Middle frontal gyrus (tissue), 1 donor: ENCODE data around the gene SLC27A2.

Experiments used
- DNase-seq: peaks from one replicate; pipeline ENCODE4 v3.0.0-alpha.2; 2015; ENCODE audit warnings: low spot score; ENCODE audit errors: extremely low spot score

Gene SLC27A2

GRCh38 chr15:50236433-50236832 lies 54.4 kb downstream of the SLC27A2 start:
- DNase-seq, result no peak

- no peak for DNase-seq
Measured at GRCh38 chr15:50238255-50238654, 56.3 kb downstream of the SLC27A2 start.

- DNase-seq, result no peak
Measured at GRCh38 chr15:50241684-50242450, 59.9 kb downstream of the SLC27A2 start.

- no peak for DNase-seq
Measured at GRCh38 chr15:50244153-50244552, 62.2 kb downstream of the SLC27A2 start.

GRCh38 chr15:50244959-50245624 lies 63.1 kb downstream of the SLC27A2 start:
- no peak for DNase-seq

- no peak for DNase-seq
Measured at GRCh38 chr15:50246631-50247030, 64.6 kb downstream of the SLC27A2 start.

- no peak for DNase-seq
Measured at GRCh38 chr15:50247819-50248655, 66.0 kb downstream of the SLC27A2 start.

GRCh38 chr15:50248994-50249582 lies 67.1 kb downstream of the SLC27A2 start:
- no peak for DNase-seq

- DNase-seq, result no peak
Measured at GRCh38 chr15:50249704-50250103, 67.7 kb downstream of the SLC27A2 start.

- no peak for DNase-seq
Measured at GRCh38 chr15:50250760-50251394, 68.9 kb downstream of the SLC27A2 start.

- no peak for DNase-seq
Measured at GRCh38 chr15:50251638-50252182, 69.7 kb downstream of the SLC27A2 start.

- DNase-seq, result no peak
Measured at GRCh38 chr15:50252556-50252955, 70.6 kb downstream of the SLC27A2 start.

- no peak for DNase-seq
Measured at GRCh38 chr15:50256188-50257041, 74.4 kb downstream of the SLC27A2 start.

- DNase-seq, result no peak
Measured at GRCh38 chr15:50257332-50257731, 75.3 kb downstream of the SLC27A2 start.

GRCh38 chr15:50257924-50258323 lies 75.9 kb downstream of the SLC27A2 start:
- DNase-seq, result no peak

GRCh38 chr15:50259276-50259675 lies 77.3 kb downstream of the SLC27A2 start:
- DNase-seq, result no peak

- DNase-seq, result no peak
Measured at GRCh38 chr15:50260969-50261496, 79.0 kb downstream of the SLC27A2 start.

GRCh38 chr15:50261981-50262380 lies 80.0 kb downstream of the SLC27A2 start:
- no peak for DNase-seq

GRCh38 chr15:50262533-50262932 lies 80.5 kb downstream of the SLC27A2 start:
- DNase-seq, result no peak

- DNase-seq, result no peak
Measured at GRCh38 chr15:50265620-50266019, 83.6 kb downstream of the SLC27A2 start, which contains the start of gene HDC. TSS of gene HDC (minus strand) at chr15:50265726. CDS start at chr15:50265623, 103 bp downstream.
